Measurements from ENCODE around the gene DLX5.

Gene DLX5

GRCh38 chr7:97005183-97006054 is 19.2 kb downstream of the DLX5 start, which contains the start of gene DLX6:
TSS of gene DLX6 (plus strand) at chr7:97005553. CDS start at chr7:97005978, 425 bp downstream.
- FAIRE-seq = no peak

- FAIRE-seq = no peak
These were observed 20.1 kb downstream of the DLX5 start for GRCh38 chr7:97004247-97005182.

- no peak for FAIRE-seq
These were observed 21.1 kb downstream of the DLX5 start for GRCh38 chr7:97003262-97004246.

GRCh38 chr7:97002555-97003261 is 21.9 kb downstream of the DLX5 start:
- FAIRE-seq = no peak

- no peak for FAIRE-seq
These were observed 22.7 kb downstream of the DLX5 start for GRCh38 chr7:97001656-97002554.

- no peak for FAIRE-seq
These were observed 23.4 kb downstream of the DLX5 start for GRCh38 chr7:97001221-97001620.

GRCh38 chr7:96998744-96999143 is 25.9 kb downstream of the DLX5 start:
- no peak for FAIRE-seq

- no peak for FAIRE-seq
These were observed 26.3 kb downstream of the DLX5 start for GRCh38 chr7:96998333-96998732.

- no peak for FAIRE-seq
These were observed 27.1 kb downstream of the DLX5 start for GRCh38 chr7:96997512-96998032.

GRCh38 chr7:96996958-96997511 is 27.6 kb downstream of the DLX5 start:
- FAIRE-seq = no peak

- no peak for FAIRE-seq
These were observed 28.3 kb downstream of the DLX5 start for GRCh38 chr7:96996111-96996957.

- no peak for FAIRE-seq
These were observed 29.1 kb downstream of the DLX5 start for GRCh38 chr7:96995406-96996110.

GRCh38 chr7:96993980-96994379 is 30.7 kb downstream of the DLX5 start:
- FAIRE-seq = no peak

GRCh38 chr7:96993094-96993865 is 31.4 kb downstream of the DLX5 start:
- no peak for FAIRE-seq

- no peak for FAIRE-seq
These were observed 32.2 kb downstream of the DLX5 start for GRCh38 chr7:96992192-96993005.

- no peak for FAIRE-seq
These were observed 33.0 kb downstream of the DLX5 start for GRCh38 chr7:96991546-96992191.

Data from G401.6 (cell line).